Activated CD4-positive, CD25-positive, alpha-beta regulatory T cell treated with anti-CD3 and anti-CD28 coated beads, Interleukin-2, amount 50 U/mL, for 16 hours (primary cell): Measurements from ENCODE around the gene PRDM1.

Experiments
- DNase-seq: peaks from one replicate; pipeline ENCODE4 v3.0.0-alpha.2; 2020; ENCODE audit warnings: low read depth, low spot score

The PRDM1 gene

GRCh38 chr6:106116125-106116832 is 30.1 kb downstream of the PRDM1 start:
- DNase-seq: no peak

- no peak for DNase-seq
Measured at GRCh38 chr6:106117579-106117978, 31.4 kb downstream of the PRDM1 start.

- no peak for DNase-seq
Measured at GRCh38 chr6:106118835-106119431, 32.8 kb downstream of the PRDM1 start.

GRCh38 chr6:106119546-106119945 is 33.4 kb downstream of the PRDM1 start:
- DNase-seq: no peak

- DNase-seq: no peak
Measured at GRCh38 chr6:106120006-106120405, 33.9 kb downstream of the PRDM1 start.

- no peak for DNase-seq
Measured at GRCh38 chr6:106120406-106120805, 34.3 kb downstream of the PRDM1 start.

GRCh38 chr6:106122306-106122918 is 36.3 kb downstream of the PRDM1 start:
- DNase-seq: no peak

GRCh38 chr6:106122938-106123656 is 37.0 kb downstream of the PRDM1 start:
- no peak for DNase-seq

GRCh38 chr6:106124015-106124414 is 37.9 kb downstream of the PRDM1 start:
- DNase-seq: no peak

- DNase-seq: no peak
Measured at GRCh38 chr6:106124437-106125430, 38.6 kb downstream of the PRDM1 start.

- DNase-seq: no peak
Measured at GRCh38 chr6:106125925-106126435, 39.8 kb downstream of the PRDM1 start.

- no peak for DNase-seq
Measured at GRCh38 chr6:106126482-106126881, 40.3 kb downstream of the PRDM1 start.

GRCh38 chr6:106128981-106129781 is 43.0 kb downstream of the PRDM1 start:
- DNase-seq: no peak

- no peak for DNase-seq
Measured at GRCh38 chr6:106132153-106132698, 46.1 kb downstream of the PRDM1 start.

- no peak for DNase-seq
Measured at GRCh38 chr6:106133040-106133439, 46.9 kb downstream of the PRDM1 start.

- DNase-seq: no peak
Measured at GRCh38 chr6:106134087-106134770, 48.1 kb downstream of the PRDM1 start.

GRCh38 chr6:106134906-106135634 is 48.9 kb downstream of the PRDM1 start:
- no peak for DNase-seq

GRCh38 chr6:106135911-106136571 is 49.9 kb downstream of the PRDM1 start:
- DNase-seq: no peak
